Stimulated activated CD8-positive, alpha-beta memory T cell treated with anti-CD3 and anti-CD28 coated beads, Interleukin-15, amount 100 ng/mL, for 1 hour (primary cell): ENCODE data around the gene STH.
"Not testable (repeated sequence)": the region's sequence is repeated elsewhere in the genome, so short reads cannot be mapped to it uniquely, and the experiment has no call there.

Source experiments
- DNase-seq: peaks from one replicate; pipeline ENCODE4 v3.0.0-alpha.2; 2020; ENCODE audit warnings: low read depth

STH gene

GRCh38 chr17:45998987-45999899, at the start of gene STH:
Gene STH, plus strand, starts transcription at chr17:45999250. Its CDS starts 30 bp downstream, at chr17:45999280.
- no peak for DNase-seq

GRCh38 chr17:45949755-45950320, 49.2 kb upstream of the STH start:
- DNase-seq, result no peak

- DNase-seq, result no peak
These were observed 48.2 kb upstream of the STH start for GRCh38 chr17:45950888-45951287.

GRCh38 chr17:45951403-45951802, 47.6 kb upstream of the STH start:
- no peak for DNase-seq

GRCh38 chr17:45951941-45952340, 47.1 kb upstream of the STH start:
- DNase-seq, result no peak

GRCh38 chr17:45952814-45953320, 46.2 kb upstream of the STH start:
- no peak for DNase-seq

- no peak for DNase-seq
These were observed 45.5 kb upstream of the STH start for GRCh38 chr17:45953561-45953960.

GRCh38 chr17:45954914-45955313, 44.1 kb upstream of the STH start:
- no peak for DNase-seq

GRCh38 chr17:45955326-45955725, 43.7 kb upstream of the STH start:
- DNase-seq, result no peak

GRCh38 chr17:45956090-45956489, 43.0 kb upstream of the STH start:
- DNase-seq, result no peak

GRCh38 chr17:45956746-45957145, 42.3 kb upstream of the STH start:
- not testable (repeated sequence) for DNase-seq

GRCh38 chr17:45958307-45958706, 40.7 kb upstream of the STH start:
- DNase-seq, result no peak

- DNase-seq, result no peak
These were observed 39.9 kb upstream of the STH start for GRCh38 chr17:45958994-45959665.

GRCh38 chr17:45960311-45960710, 38.7 kb upstream of the STH start:
- DNase-seq, result no peak

- no peak for DNase-seq
These were observed 37.8 kb upstream of the STH start for GRCh38 chr17:45961206-45961605.

- no peak for DNase-seq
These were observed 36.7 kb upstream of the STH start for GRCh38 chr17:45962221-45962972.

- no peak for DNase-seq
These were observed 35.8 kb upstream of the STH start for GRCh38 chr17:45963283-45963682.

GRCh38 chr17:45963889-45964288, 35.2 kb upstream of the STH start:
- no peak for DNase-seq

GRCh38 chr17:45964634-45965033, 34.4 kb upstream of the STH start:
- DNase-seq, result no peak

- DNase-seq, result no peak
These were observed 33.2 kb upstream of the STH start for GRCh38 chr17:45965812-45966211.

- DNase-seq, result no peak
These were observed 32.3 kb upstream of the STH start for GRCh38 chr17:45966606-45967280.
